Fibroblast of peridontal ligament (primary cell): ENCODE data around the gene NCKAP1.

Source experiments
- DNase-seq: peaks from one replicate; pipeline ENCODE4 v3.0.0-alpha.2; 2010; ENCODE audit errors: extremely low read depth

The NCKAP1 gene

DNA sequence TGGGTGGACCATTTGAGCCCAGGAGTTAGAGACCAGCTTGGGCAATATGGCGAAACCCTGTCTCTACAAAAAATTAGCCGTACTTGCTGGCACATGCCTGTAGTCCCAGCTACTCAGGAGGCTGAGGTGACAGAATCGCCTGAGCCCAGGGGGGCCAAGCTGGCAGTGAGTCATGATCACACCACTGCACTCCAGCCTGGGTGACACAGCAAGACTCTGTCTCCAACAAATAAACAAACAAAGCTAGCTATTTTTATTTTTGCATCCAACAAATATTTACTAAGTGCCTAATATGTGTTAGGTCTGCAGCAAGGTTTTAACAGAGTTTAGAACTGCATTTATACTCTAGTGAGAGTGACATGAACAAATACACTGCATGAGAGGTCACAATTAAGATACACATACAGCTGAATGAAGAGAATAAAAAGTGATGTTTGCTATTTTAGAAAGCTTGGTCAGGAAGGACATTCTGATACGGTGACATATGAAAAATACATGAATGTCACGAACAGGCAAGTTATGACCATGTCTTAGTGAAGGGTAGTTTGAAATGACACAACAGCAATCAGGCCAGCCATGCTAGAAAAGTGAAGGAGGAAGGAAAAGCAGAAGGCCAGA, 88.6 kb downstream of the NCKAP1 start:
- no peak for DNase-seq

DNA sequence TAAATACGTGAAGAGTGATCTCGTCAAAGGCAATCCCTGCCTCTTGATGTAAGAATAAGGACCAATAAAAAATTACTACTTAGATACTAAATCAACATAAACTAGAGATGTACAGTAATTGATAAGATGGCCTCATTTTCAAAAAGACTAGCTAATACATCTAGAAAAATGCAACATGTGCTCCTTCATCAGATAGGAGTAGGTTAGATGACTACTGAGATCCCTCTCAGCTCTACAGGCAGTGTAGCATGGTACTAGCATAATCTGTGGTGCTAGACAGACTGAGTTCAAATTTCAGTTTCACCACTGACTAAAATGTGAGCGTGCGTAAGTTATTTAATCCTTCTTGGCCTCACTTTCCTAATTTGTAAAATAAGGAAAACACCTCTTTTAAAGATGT, 89.2 kb downstream of the NCKAP1 start:
- no peak for DNase-seq

DNA sequence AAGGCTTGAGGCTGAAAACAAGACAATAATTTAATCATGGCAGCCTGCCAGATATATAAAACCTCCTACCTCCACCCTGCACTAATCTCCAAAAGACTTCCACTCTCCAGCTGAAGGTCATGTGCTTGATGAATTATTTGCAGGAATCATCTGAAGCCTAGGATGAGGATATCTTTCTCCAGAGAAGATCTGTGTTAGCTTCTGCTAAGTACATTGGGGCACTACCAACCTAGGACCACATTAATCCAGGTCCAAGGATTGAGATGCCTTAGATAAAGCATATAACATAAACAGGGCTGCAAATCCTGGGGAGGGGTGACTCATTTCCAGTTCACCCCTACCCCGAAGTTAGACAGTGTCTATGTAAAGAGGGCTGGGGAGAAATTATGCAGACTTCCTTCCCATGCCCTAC, 91.3 kb downstream of the NCKAP1 start:
- DNase-seq, result peak; percentile 24

DNA sequence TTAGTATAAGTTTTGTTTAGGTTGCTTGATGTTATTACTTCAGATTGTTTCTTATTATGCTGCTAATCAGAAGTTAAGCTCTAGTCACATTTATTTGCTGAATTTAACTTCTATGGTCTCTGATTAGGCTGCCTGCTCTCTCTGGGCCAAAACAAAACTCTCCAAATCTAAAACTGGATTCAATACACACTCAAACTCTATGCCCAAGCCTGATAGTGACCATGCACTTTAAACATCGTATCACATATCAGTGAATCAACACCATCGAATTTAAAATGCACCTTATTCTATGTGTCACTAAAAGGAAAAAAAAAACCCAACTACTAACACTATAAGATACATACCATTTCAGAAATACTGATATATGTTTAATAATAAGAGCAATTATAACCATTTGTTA, 94.9 kb downstream of the NCKAP1 start:
- DNase-seq, result no peak

DNA sequence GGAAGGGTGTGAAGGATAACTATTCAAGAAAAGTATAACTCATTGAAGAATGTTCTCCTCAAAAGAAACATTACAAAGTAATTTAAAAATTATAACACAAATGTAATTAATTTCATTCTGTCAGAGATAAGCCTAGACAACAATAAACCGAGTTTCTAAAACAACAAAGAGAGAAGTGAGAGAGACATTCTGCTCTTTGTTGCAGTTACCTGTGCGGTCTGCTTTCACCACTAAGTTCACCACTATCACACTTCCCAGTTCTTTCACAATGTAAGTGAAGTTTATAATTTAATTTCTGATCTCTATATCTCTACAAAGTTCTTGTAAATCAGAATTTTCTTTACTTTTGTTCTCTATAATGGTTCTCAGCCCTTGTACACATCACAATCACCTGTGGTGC, 95.5 kb downstream of the NCKAP1 start:
- DNase-seq, result no peak

DNA sequence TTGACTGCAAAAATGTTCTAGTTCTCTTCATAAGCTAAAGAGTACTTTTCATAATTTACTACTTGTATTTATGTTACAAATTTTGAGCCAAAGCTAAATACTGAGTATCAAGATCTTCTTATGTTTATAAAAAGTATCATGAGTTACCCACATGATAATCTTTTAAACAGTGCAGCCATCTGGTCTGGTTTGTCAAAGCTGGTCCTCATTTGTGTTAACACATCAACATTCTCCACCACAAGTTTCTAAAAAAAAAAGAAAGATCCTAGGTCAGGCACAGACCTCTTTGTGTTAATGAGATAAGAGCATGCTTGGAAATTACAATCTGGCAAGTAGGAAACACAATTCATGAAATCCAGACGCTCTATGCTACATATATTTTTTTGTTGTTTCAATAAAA, 96.3 kb downstream of the NCKAP1 start:
- DNase-seq, result peak; percentile 89

DNA sequence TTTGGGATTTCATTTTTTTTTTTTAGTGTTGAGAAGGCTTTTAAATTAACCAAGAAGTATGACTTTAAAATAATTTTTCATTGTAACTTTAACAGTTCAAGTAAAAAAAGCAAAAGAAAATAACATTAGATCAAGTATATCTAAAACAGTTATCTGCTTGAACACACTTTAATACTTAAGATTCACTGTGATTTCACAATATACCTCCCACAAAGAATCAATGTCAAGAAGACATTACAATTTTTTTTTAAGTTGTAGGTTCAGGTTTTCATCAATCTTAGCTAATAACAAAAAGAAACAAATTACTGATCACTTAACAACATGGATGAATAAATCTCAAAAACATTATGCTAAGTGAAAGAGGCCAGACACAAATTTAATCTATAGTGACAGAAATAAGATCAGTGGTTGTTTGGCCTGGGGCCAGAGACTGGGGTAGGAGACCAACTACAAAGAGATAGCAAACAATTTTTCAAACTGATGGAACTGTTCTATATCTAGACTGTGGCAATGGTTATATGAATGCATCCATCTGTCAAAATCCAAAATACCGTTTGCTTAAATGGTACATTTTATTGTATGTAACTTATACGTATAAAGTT, 97.0 kb downstream of the NCKAP1 start:
- no peak for DNase-seq

DNA sequence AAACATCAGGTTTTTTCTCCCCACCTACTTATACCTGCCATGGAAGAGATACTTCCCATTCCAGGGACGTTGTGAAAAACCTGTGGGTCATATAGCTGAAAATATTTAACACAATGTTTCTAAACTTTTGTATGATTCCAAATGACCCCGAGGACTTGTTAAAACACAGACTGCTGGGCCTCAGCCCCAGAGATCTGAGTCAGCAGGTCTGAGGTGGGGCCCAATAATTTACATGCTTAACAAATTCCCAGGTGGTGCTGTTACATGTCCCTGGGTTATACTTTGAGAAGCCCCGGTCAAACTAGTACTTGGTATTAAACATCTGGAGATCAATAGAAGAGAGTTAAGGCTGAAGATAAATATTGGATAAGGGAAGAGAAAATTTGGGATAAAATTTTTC, 100.4 kb downstream of the NCKAP1 start:
- DNase-seq, result no peak

DNA sequence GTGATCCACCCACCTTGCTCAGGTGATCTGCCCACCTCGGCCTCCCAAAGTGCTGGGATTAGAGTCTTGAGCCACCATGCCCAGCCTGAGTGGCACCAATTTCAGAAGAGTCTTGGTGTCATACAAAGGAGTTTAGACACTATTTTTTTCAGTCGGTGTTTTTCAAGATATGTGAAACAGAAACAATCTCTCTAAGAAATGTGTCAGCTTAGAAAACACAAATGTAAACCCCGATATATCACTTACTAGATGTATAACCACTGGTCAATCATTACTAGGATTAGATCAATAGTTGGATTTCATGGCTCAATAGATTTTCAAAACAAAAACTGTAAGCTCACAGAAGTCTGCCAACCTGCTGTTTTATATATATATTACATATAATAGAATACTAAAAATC, 104.6 kb downstream of the NCKAP1 start:
- DNase-seq, result no peak

DNA sequence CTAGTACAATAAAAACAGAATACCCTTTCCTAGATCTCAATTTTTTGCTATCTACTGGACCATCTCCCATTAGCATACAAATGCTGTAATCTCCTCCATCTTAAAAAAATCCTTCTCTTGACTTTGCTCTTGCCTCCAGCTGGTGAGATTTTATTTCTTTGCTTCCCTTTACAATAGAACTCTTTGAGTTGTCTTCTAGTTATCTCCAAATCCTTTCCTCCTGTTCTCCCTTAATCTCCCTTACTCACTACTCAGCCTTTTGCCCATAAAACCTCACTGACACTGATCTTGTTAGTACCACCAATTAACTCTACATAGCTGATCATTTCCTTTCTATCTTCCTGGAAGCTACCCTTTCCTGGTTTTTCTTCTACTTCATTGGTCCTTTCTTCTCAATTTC, 108.3 kb downstream of the NCKAP1 start:
- no peak for DNase-seq

DNA sequence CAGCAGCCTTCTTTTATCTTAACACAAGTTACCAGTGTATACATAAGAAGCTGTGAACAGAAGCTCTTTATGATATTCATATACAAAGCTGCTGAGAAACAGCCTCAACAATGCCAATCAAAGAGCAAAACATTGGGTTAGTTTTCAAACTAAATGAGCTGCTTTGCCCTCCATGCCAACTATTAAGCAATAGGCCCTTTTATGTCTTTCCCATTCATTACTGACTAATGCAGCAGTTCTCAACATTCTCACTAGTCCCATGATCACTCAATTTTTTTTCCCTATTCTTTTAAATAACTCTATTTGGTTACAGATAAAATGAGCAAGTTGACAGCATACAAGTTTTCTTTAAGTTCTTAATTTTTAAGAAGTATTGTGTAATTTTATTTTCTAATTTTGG, 114.0 kb downstream of the NCKAP1 start:
- DNase-seq, result peak; percentile 68

DNA sequence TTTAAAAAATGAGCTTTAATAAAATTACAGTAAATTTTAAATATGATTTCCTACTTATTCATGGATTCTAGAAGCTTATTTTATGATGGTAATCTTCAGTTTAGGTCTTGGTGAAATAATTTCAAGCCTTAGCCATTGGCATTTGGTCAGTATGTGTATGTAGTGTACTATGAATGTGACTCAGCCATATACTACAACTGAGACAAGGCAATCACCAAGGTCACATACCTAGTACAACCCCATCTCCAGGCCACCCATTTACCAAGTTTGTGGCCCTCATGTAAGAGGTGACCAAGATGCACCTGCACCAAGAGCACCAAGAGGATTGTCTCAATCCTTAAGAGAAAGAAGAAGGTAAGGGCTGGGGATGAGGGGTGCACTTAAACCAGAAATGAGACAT, 117.0 kb downstream of the NCKAP1 start:
- no peak for DNase-seq

DNA sequence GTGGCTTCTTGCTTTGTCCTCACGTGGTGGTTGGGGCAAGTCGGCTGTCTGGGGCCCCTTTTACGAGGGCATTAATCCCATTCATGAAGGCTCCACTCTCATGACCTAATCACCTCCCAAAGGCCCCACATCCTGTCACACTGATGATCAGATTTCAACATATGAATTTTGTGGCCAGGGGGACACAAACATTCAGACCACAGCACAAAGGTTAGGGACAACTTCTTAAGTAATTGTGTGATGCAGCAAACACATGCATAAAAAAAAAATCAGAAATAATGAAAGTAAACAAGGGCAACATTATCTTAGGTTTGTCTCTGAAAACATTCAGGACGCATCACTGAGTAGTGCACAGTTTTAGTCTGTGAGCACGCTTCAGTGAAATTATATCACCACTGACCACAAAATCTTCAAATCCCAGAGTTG, 117.6 kb downstream of the NCKAP1 start:
- peak; percentile 22 for DNase-seq

DNA sequence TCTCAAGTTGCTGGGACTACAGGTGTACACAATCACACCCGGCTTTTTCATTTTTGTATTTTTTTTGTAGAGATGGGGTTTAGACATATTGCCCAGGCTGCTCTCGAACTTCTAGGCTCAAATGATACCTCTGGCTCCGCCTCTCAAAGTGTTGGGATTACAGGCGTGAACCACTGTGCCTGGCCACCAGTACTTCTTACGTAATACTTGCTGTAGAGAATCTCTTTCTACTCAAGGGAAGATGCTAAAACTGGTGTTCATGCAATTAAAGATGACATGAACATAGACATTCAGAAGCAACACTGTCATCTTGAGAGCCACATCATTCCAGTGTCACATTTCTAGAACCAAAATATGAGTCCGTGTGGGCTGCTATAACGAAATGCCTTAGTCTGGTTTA, 118.2 kb downstream of the NCKAP1 start:
- no peak for DNase-seq

DNA sequence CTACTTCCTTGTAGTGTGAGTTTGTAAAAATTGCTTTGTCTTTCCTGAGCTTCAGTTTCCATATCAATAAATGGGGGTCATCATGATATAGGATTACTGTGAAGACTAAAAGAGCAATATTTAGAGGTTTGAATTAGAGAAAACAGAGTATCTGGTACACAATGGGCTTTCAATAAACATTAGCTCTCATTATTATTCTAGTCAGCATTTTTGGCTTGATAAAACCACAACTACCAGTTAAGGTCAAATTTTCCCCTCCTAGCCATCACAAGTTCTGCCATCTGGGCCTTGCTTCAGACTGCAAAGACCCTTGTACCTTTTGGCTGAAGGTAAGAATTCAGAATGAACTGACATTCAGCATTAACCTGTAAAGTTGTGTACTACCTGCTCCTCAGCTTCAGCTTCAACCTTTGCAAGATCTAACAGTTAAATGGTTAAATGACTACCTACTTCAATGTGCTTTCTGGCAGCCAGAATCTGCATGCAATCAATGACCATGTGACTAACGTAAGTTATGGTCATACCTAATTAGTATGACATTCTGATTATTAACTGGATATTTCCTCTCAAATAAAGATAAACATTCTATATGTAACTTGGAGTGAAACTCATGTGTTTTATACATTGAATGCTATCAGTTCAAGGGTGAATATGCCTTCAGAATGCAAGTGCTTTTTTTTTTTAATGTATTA, 119.2 kb downstream of the NCKAP1 start:
- no peak for DNase-seq

DNA sequence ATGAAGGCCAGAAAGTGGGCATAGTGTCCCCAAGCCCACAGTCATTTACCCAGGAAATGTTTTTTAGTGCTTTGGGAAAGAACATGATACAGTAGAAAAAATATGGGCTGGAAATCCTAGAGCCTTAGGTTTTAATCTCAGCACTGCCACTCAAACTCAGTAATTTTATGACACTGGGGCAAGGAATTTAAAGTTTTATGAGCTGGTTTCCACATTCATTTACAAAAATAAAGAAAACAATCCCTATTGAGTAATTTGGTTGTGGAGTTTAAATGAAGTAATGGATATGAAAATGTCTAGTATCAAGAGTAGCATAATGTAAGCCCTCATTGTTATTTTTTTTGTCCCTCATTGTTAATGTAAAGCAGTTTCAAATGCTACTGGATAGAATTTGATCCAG, 120.3 kb downstream of the NCKAP1 start:
- no peak for DNase-seq

DNA sequence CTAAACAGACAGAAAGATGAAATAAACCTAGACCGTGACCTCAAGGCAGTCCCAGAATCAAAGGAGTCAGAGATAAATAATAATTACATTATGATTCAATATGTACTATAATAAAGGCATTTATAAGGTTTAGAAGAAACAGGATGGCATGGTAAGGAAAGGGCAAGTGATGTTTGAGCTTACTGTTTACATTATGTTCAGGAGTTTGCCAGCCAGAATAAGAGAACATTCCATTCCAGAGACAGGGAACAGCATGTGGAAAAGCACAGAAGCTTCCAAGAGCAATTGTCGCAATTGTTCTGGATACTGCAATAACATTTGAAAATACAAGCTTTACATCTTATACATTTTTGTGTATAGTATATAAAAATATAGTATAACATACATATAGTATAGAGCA, 121.8 kb downstream of the NCKAP1 start:
- DNase-seq, result no peak

DNA sequence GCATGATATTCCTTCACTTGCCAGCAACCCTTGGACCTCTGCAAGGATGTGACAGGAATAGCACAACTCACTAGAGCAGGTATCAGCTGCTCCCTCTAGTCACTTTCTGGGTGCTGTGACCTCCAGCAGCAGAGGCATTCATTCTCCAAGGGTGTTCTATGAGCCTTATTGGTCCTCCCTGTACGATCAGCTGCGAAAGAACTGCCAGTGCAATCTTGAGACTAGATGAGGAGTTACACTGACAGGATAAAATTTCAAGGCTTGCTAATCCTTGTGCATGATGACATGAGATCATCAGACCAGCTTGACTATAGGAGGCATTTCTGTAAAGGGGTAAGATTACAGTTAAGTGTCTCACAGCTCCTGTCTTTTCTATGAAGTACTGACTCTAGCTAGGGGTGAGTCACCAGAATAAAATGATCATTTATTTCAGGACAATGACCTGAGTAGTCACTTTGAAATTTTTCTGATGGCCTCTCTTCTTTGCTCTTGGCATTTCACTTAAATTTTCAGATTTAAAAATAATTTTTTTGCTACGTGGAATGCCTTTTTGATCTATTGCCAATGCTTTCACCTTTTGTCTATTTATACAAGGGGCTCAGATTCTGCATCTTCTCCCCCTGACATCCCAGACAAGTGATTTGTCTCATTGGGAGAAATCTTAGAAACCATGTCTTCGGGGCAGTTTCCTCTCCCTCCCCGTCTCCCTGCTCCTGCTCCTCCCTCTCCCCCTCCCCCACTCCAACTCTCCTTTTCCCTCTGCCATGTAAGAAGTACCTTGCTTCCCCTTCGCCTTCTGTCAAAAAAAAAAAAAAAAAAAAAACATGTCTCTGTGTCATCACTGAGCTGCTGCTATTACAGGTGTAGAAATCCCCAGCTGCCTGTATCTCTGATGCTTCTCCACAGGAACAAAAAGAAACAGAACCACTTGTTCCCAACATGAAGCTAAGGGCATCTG, 122.6 kb downstream of the NCKAP1 start:
- DNase-seq, result peak; percentile 81

DNA sequence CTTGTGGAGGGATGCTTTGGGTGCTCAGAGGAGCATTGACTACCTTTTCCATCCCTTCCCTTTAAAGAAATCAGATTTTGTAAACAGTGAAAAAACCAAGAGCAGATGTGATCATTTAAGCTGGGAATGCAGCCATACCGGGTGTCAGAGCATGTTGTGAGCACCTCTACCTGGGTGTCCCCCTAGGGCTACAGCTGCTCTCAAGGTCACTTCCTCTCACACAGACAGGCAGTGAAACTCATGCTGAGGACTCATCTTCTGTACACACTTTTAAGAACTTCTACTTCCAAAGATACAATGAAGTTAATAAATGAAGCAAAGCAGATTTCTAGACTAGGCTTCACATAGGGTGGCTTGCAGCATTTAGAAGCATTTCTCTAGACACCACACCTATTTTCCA, 123.4 kb downstream of the NCKAP1 start:
- DNase-seq, result no peak

DNA sequence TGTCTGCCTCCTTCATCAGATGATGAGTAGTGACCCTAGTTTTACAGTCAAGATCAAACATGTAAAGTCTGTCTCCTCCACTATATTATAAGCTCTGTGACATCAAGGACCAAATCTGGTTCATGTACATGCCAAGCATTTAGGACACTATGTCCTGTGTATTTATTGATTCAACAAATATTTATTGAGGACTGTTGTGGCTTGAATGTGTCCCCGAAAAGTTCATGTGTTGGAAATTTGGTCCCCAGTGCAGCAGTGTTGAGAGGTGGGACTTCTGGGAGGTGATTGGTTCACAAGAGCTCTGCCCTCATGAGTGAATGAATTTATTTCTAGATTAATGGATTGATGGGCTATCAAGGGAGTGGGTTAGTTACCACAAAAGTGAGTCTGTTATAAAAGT, 125.2 kb downstream of the NCKAP1 start:
- DNase-seq, result no peak

DNA sequence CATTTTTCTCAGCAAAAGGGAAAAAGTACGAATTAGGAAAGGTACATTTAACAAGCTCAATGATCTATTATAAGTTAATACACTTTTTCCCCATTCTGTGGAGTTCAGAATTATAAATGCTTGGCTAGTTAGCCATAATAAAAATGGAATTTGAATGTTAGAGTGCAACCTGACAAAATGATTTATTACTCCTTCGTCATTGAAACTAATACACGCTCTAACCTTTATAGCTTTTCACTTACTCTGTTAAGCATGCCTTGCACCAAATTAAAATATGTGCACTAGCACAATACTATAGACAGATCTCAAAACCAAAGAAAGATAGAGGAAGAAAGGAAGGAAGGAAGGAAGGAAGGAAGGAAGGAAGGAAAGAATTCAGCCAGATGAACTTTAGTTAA, 125.7 kb downstream of the NCKAP1 start:
- no peak for DNase-seq

DNA sequence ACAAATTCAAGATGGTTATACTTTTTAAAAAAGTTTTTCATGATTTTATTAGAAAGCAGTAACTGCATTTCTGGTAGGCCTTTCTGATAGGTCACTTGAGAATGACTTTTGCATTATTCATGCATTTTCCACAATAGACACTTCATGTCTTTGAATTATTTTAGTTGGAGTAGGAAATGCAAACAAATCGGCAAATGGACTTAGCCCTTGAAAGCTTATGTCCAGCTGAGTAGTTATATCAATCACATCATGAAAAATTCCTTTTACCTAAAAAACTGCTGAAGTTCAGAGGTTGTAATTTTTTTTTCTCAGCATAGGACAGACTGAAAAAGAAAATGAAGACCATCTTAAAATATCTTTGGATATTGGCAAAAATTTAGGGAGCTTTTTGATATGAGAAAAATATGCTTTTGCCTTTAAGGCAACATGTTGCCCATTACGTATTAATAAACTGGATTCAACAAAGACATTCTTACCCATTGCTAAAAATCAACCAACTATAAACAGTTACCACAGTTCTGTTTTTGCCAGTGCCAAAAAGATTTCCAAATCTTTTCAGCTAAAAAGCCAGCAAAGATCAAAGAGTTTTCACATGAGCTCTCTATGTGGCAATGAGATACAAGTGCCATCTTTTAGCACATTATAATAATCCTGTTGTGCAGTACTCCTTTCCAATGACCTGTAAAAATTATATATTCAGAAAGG, 126.3 kb downstream of the NCKAP1 start:
- DNase-seq, result no peak
